ENCODE data around the gene TMEM169. TPM values are rescaled to one million over a fixed set of nuclear protein-coding genes. Genes with fewer than 3 reads are reported as not detected.

TMEM169 gene
- total RNA-seq, 1 donor from 2014 or later: 29.7 TPM

DNA sequence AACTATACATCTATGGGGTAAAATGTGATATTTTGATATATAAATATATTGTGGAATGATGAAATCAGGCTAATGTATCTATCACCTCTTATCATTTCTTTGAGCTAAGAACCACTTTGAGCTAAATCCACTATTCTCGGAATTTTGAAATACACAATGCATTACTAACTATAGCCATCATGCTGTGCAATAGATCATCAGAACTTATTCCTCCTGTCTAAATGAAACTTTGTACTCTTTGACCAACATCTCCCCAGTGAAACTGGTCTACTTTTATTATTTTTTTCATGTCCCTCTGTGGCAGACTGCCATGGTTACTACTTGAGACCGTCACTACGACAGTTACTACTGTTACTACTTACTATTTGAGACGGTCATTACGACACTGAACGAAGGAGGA, 11.5 kb upstream of the TMEM169 start:
- peaks cover 7% of the 10 kb centered on the region for H3K36me3 Mint-ChIP-seq (ENCODE audit: low read depth)
- no peak overlapping the region for H3K4me3 Mint-ChIP-seq
- TF ChIP-seq, protein P1, sequence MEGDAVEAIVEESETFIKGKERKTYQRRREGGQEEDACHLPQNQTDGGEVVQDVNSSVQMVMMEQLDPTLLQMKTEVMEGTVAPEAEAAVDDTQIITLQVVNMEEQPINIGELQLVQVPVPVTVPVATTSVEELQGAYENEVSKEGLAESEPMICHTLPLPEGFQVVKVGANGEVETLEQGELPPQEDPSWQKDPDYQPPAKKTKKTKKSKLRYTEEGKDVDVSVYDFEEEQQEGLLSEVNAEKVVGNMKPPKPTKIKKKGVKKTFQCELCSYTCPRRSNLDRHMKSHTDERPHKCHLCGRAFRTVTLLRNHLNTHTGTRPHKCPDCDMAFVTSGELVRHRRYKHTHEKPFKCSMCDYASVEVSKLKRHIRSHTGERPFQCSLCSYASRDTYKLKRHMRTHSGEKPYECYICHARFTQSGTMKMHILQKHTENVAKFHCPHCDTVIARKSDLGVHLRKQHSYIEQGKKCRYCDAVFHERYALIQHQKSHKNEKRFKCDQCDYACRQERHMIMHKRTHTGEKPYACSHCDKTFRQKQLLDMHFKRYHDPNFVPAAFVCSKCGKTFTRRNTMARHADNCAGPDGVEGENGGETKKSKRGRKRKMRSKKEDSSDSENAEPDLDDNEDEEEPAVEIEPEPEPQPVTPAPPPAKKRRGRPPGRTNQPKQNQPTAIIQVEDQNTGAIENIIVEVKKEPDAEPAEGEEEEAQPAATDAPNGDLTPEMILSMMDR (conservative IDR thresholded peaks at IDR 0.05): no peak
- H3K4me1 Mint-ChIP-seq: peaks cover 3% of the 10 kb centered on the region
- DNase-seq (ENCODE audit: low read depth, low spot score): no peak
- no peaks in the 10 kb centered on the region for H3K27me3 Mint-ChIP-seq (ENCODE audit: low read depth)
- H3K9me3 Mint-ChIP-seq: no peaks in the 10 kb centered on the region
- no peak overlapping the region for H3K27ac Mint-ChIP-seq (ENCODE audit: unreplicated experiment)

DNA sequence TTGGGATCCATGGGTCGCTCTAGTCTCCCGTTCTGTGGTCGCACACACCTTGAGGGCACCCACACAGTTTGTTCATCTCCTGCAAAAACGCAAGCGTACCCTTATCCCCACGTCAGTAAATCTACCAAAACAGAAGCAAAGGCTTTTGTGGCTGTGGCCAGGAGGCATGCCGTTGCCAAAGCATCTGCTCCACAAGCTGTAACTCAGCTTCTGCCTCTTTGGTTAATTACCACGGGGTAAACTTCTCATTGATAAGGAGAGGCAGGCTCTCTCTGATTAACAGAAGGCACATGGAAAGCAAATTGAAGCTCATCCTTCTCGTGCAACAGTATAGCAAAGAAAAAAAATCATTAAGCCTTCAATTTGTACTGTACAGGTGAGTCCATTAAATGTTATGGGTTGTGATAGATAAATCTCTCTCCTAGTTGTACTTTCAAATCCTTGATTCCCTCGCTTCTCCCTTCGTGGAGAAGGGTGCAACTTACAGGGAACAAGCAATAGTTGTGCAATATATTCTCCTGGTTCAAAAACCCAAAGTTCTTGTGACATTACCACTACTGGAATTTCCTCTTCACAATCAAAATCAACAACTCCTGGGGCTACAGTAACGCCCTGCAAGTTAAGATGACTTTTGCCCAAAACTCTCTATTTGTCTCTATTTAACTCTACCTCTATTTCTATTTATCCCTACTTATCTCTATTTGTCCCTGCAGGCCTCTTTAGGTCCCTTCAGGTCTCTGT, 10.4 kb upstream of the TMEM169 start:
- peaks cover 6% of the 10 kb centered on the region for H3K4me1 Mint-ChIP-seq
- no peak for DNase-seq (ENCODE audit: low read depth, low spot score)
- H3K27me3 Mint-ChIP-seq (ENCODE audit: low read depth): no peaks in the 10 kb centered on the region
- H3K36me3 Mint-ChIP-seq (ENCODE audit: low read depth): peaks cover 5% of the 10 kb centered on the region
- TF ChIP-seq, protein P1 (conservative IDR thresholded peaks at IDR 0.05): no peak
- H3K9me3 Mint-ChIP-seq: no peaks in the 10 kb centered on the region
- H3K4me3 Mint-ChIP-seq: no peak overlapping the region
- H3K27ac Mint-ChIP-seq (ENCODE audit: unreplicated experiment): no peak overlapping the region

DNA sequence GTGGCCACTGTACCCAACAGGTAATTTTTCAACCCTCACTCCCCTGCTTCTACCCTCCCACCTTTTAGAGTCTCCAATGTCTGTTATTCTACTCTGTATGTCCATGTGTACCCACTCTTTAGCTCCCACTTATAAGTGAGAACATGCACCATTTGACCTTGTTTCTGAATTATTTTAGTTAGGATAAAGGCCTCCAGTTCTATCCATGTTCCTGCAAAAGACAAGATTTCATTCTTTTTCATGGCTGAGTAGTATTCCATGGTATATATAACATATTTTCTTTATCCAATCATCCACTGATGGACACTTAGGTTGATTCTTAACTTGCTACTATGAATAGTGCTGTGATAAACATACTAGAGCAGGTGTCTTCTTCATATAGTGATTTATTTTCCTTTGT, 9.2 kb upstream of the TMEM169 start:
- Mint-ChIP-seq H3K36me3 (ENCODE audit: low read depth) (peaks cover 5% of the 10 kb centered on the region), H3K4me1 (peaks cover 5% of the 10 kb centered on the region), H3K27ac (ENCODE audit: unreplicated experiment) (peak overlapping the region; percentile 94), H3K4me3 (no peak overlapping the region), H3K9me3 (no peaks in the 10 kb centered on the region), H3K27me3 (ENCODE audit: low read depth) (no peaks in the 10 kb centered on the region)
- TF ChIP-seq, protein P1 (conservative IDR thresholded peaks at IDR 0.05): no peak
- DNase-seq (ENCODE audit: low read depth, low spot score): no peak

DNA sequence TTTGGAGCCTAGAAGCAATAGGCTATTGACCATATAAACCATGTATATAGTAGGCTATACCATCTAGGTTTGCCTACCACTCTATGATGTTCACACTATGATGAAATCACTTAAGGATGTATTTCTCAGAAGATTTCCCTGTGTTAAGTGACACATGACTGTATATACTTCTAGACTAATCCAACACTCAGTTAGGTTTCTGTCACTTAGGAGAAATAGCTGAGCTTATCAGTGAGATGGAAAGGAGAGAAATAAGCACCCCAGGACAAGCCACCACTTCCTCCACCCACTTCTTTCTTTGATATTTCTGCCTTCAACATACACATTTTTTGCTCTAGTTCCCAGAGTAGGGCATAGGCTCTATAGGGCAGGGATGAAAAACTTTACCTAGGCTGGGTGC, 7.9 kb upstream of the TMEM169 start:
- no peaks in the 10 kb centered on the region for H3K9me3 Mint-ChIP-seq
- no peak for DNase-seq (ENCODE audit: low read depth, low spot score)
- H3K27ac Mint-ChIP-seq (ENCODE audit: unreplicated experiment): peak overlapping the region; percentile 50
- peaks cover 5% of the 10 kb centered on the region for H3K36me3 Mint-ChIP-seq (ENCODE audit: low read depth)
- no peak overlapping the region for H3K4me3 Mint-ChIP-seq
- H3K4me1 Mint-ChIP-seq: peaks cover 7% of the 10 kb centered on the region
- H3K27me3 Mint-ChIP-seq (ENCODE audit: low read depth): no peaks in the 10 kb centered on the region
- TF ChIP-seq, protein P1 (conservative IDR thresholded peaks at IDR 0.05): no peak

DNA sequence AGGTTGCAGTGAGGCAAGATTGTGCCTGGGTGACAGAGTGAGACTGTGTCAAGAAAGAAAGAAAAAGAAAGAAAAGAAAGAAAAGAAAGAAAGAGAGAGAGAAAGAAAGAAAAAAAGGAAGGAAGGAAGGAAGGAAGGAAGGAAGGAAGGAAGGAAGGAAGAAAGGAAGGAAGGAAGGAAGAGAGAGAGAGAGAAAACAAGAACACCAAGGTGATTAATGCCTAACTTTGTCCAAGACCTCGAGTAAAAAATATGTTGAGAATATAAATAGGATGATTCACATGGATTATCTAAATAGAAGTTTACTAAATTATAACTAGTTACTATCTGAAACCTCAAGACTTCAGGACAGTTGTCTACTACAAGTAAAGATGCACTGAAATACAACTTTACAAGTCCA, 7.3 kb upstream of the TMEM169 start:
- peaks cover 9% of the 10 kb centered on the region for H3K4me1 Mint-ChIP-seq
- H3K4me3 Mint-ChIP-seq: peak overlapping the region; percentile 29
- peak overlapping the region; percentile 50 for H3K27ac Mint-ChIP-seq (ENCODE audit: unreplicated experiment)
- TF ChIP-seq, protein P1 (conservative IDR thresholded peaks at IDR 0.05): no peak
- no peaks in the 10 kb centered on the region for H3K9me3 Mint-ChIP-seq
- H3K27me3 Mint-ChIP-seq (ENCODE audit: low read depth): no peaks in the 10 kb centered on the region
- no peak for DNase-seq (ENCODE audit: low read depth, low spot score)
- peaks cover 2% of the 10 kb centered on the region for H3K36me3 Mint-ChIP-seq (ENCODE audit: low read depth)

All from neural crest cell (in vitro differentiated cells).